HG02981 (cell line): ENCODE results near the gene SMOC2.

ENCODE experiments used
- ATAC-seq: cut with Tn5 transposase; IDR thresholded peaks from one replicate; pipeline ENCODE4 v1.9.1; 2021; ENCODE audit warnings: mild to moderate bottlenecking, moderate library complexity; ENCODE audit not compliant: unreplicated experiment

The SMOC2 gene

GRCh38 chr6:168441434-168442391 lies 729 bp downstream of the SMOC2 start:
- no peak for ATAC-seq

GRCh38 chr6:168442646-168443045 lies 1.7 kb downstream of the SMOC2 start:
- no peak for ATAC-seq

GRCh38 chr6:168447282-168447681 lies 6.3 kb downstream of the SMOC2 start:
- no peak for ATAC-seq

- no peak for ATAC-seq
Observed at GRCh38 chr6:168447700-168448099, 6.7 kb downstream of the SMOC2 start.

- no peak for ATAC-seq
Observed at GRCh38 chr6:168448243-168448855, 7.4 kb downstream of the SMOC2 start.

GRCh38 chr6:168450917-168451316 lies 9.9 kb downstream of the SMOC2 start:
- ATAC-seq = no peak

- no peak for ATAC-seq
Observed at GRCh38 chr6:168451805-168452517, 11.0 kb downstream of the SMOC2 start.

GRCh38 chr6:168452685-168453377 lies 11.8 kb downstream of the SMOC2 start:
- no peak for ATAC-seq

- no peak for ATAC-seq
Observed at GRCh38 chr6:168455847-168456530, 15.0 kb downstream of the SMOC2 start.

GRCh38 chr6:168456907-168457652 lies 16.1 kb downstream of the SMOC2 start:
- ATAC-seq = no peak

- no peak for ATAC-seq
Observed at GRCh38 chr6:168457653-168457934, 16.6 kb downstream of the SMOC2 start.

GRCh38 chr6:168458101-168458500 lies 17.1 kb downstream of the SMOC2 start:
- no peak for ATAC-seq

GRCh38 chr6:168459572-168459971 lies 18.6 kb downstream of the SMOC2 start:
- no peak for ATAC-seq

GRCh38 chr6:168462289-168462853 lies 21.4 kb downstream of the SMOC2 start:
- no peak for ATAC-seq

GRCh38 chr6:168464546-168464945 lies 23.6 kb downstream of the SMOC2 start:
- ATAC-seq = no peak

GRCh38 chr6:168468045-168468444 lies 27.1 kb downstream of the SMOC2 start:
- no peak for ATAC-seq

GRCh38 chr6:168469521-168469920 lies 28.5 kb downstream of the SMOC2 start:
- ATAC-seq = no peak

GRCh38 chr6:168469926-168470325 lies 28.9 kb downstream of the SMOC2 start:
- no peak for ATAC-seq

GRCh38 chr6:168472363-168472762 lies 31.4 kb downstream of the SMOC2 start:
- no peak for ATAC-seq

- no peak for ATAC-seq
Observed at GRCh38 chr6:168473197-168473596, 32.2 kb downstream of the SMOC2 start.
